Right atrium auricular region (tissue), 2 donors: ENCODE results near the gene KRTAP5-8. TPM values are rescaled to one million over a fixed set of nuclear protein-coding genes. Genes with fewer than 3 reads are reported as not detected.
"Not testable (repeated sequence)": the region's sequence is repeated elsewhere in the genome, so short reads cannot be mapped to it uniquely, and the experiment has no call there.

Experiments used
- DNase-seq: peaks from one replicate; pipeline ENCODE4 v3.0.0-alpha.2; 2019; ENCODE audit warnings: low spot score
- H3K27ac ChIP-seq, 2 donors: fragments of 200-600 bp; sonication (generic); 1 replicate in 1 of 2; 2 replicates in 1 of 2; pipeline ENCODE4 v1.5.1; 2016 to 2019
- H3K27me3 ChIP-seq, 2 donors: fragments of 200-600 bp; sonication (generic); one replicate each; pipeline versions ENCODE4 v1.5.1 to v1.6.0; 2017 to 2019
- H3K36me3 ChIP-seq: fragments of 200-600 bp; sonication (generic); one replicate; pipeline ENCODE4 v1.5.1; 2016
- H3K4me1 ChIP-seq, 2 donors: fragments of 200-600 bp; sonication (generic); one replicate each; pipeline versions ENCODE4 v1.5.1 to v1.6.0; 2017 to 2019
- H3K4me3 ChIP-seq, 2 donors: fragments of 200-600 bp; sonication (generic); 1 replicate in 1 of 2; 2 replicates in 1 of 2; pipeline ENCODE4 v1.5.1; 2017 to 2019; ENCODE audit warnings: mild to moderate bottlenecking in 1 of 2, moderate library complexity in 1 of 2
- H3K9me3 ChIP-seq, 2 donors: fragments of 200-600 bp; sonication (generic); one replicate each; pipeline ENCODE4 v1.5.1; 2019
- CTCF ChIP-seq, 2 donors: fragments of 200-600 bp; sonication (generic); IDR thresholded peaks; one replicate each; pipeline ENCODE4 v1.5.1; 2019; ENCODE audit warnings: antibody characterized with exemption in 2 of 2
- total RNA-seq, 2 donors: library from RNA; depleted of rRNA; stranded (reverse); fragments of >200 nt; gene quantifications; one replicate each; pipeline ENCODE4 v1.1.0, GENCODE V29; 2016

Gene KRTAP5-8
- total RNA-seq, 2 donors from 2014 or later, result not detected

- no peaks in the 10 kb centered on the region for H3K27me3 ChIP-seq
- TF ChIP-seq CTCF (IDR thresholded peaks at IDR 0.05), result no peak
- H3K9me3 ChIP-seq, result no peaks in the 10 kb centered on the region
- no peak overlapping the region for H3K27ac ChIP-seq
- DNase-seq, result no peak
- no peaks in the 10 kb centered on the region for H3K36me3 ChIP-seq
- no peaks in the 10 kb centered on the region for H3K4me1 ChIP-seq
- H3K4me3 ChIP-seq, result no peak overlapping the region
Measured at GRCh38 chr11:71518506-71519471, 19.0 kb upstream of the KRTAP5-8 start.

DNA sequence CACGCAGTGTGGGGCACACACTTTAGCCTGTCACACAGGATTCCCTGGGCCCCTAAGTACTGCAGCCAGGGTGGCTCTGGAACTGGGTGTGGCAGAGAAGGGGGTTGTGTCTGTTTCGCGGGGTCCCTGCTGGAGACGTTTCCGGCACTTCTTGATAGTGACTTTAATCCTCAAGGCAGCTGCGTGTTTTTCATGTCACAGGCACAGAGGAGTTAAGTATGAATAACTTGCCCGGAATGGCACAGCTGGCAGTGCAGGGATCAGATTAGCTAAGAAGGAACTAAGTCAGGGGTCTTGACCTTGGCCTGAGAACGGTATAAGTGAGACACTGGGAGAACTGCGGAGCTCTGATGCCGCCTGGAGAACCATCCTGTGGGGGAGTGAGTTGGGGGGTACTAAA, 18.3 kb upstream of the KRTAP5-8 start:
- Histone ChIP-seq H3K9me3 (no peaks in the 10 kb centered on the region), H3K27ac (no peak overlapping the region), H3K27me3 (no peaks in the 10 kb centered on the region), H3K4me1 (no peaks in the 10 kb centered on the region), H3K36me3 (no peaks in the 10 kb centered on the region), H3K4me3 (no peak overlapping the region)
- no peak for TF ChIP-seq CTCF (IDR thresholded peaks at IDR 0.05)
- no peak for DNase-seq

- Histone ChIP-seq H3K27ac (no peak overlapping the region), H3K4me1 (no peaks in the 10 kb centered on the region), H3K36me3 (no peaks in the 10 kb centered on the region), H3K9me3 (no peaks in the 10 kb centered on the region), H3K27me3 (no peaks in the 10 kb centered on the region), H3K4me3 (no peak overlapping the region)
- no peak for TF ChIP-seq CTCF (IDR thresholded peaks at IDR 0.05)
- DNase-seq, result no peak
Measured at GRCh38 chr11:71525188-71525937, 12.5 kb upstream of the KRTAP5-8 start.

DNA sequence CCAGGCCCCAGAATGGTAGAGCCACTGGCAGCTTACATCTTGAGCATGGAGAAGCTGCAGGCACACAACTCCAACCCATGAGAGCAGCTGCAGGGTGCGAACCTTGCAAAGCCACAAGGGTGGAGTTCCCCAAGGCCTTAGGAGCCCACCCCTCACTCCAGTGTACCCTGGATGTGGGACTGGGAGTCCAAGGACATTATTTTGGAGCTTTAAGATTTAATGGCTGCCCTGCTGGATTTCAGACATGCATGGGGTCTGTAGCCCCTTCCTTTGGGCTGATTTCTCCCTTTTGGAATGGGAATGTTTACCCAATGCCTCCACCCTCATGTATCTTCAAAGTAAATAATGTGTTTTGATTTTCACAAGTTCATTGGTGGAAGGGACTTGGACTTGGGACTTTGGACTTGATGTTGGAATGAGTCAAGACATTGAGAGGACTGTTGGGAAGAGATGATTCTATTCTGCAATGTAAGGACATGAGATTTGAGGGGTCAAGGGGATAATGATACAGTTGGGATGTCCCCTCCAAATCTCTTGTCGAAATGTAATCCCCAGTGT, 11.8 kb upstream of the KRTAP5-8 start:
- no peaks in the 10 kb centered on the region for H3K36me3 ChIP-seq
- no peaks in the 10 kb centered on the region for H3K9me3 ChIP-seq
- no peaks in the 10 kb centered on the region for H3K4me1 ChIP-seq
- H3K27me3 ChIP-seq, result no peaks in the 10 kb centered on the region
- DNase-seq, result peak; percentile 13
- TF ChIP-seq CTCF (IDR thresholded peaks at IDR 0.05), result no peak
- H3K4me3 ChIP-seq, result no peak overlapping the region
- no peak overlapping the region for H3K27ac ChIP-seq

- not testable (repeated sequence) for H3K4me3 ChIP-seq, H3K9me3 ChIP-seq, H3K27me3 ChIP-seq, H3K4me1 ChIP-seq, H3K36me3 ChIP-seq, H3K27ac ChIP-seq
- DNase-seq, result peak; percentile 9
Measured at GRCh38 chr11:71526796-71527575, 10.8 kb upstream of the KRTAP5-8 start, which contains the start of gene KRTAP5-7. TSS of gene KRTAP5-7 (plus strand) at chr11:71527267. CDS start at chr11:71527301, 34 bp downstream.
